ENCODE data around the gene PDGFD. TPM values are rescaled to one million over a fixed set of nuclear protein-coding genes. Genes with fewer than 3 reads are reported as not detected.

PDGFD gene
- total RNA-seq, 1 experiment from 2014 or later = 1.7 TPM

DNA sequence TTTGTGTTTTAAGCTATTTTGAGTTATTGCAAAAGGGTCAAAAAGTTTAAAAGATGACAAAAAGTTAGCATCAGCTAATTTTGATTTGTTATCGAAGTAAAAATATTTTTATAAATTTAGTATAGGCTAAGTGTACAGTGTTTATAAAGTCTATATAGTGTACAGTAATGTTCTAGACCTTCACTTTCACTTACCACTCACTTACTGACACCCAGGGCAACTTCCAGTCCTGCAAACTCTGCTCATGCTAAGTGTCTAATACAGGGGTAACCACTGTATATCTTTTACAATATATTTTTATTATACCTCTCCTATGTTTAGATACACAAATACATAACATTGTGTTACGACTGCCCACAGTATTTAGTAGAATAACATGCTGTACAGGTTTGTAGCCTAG, 59.7 kb downstream of the PDGFD start:
- H3T11ph ChIP-seq (ENCODE audit: low read length) = no peak overlapping the region
- H3K27me3 ChIP-seq (ENCODE audit: insufficient read depth, low read length) = no peaks in the 10 kb centered on the region
- no peak overlapping the region for H3K14ac ChIP-seq (ENCODE audit: insufficient read depth, low read length)
- no peaks in the 10 kb centered on the region for H3K23me2 ChIP-seq (ENCODE audit: insufficient read length, low read depth, low read length, poor library complexity, severe bottlenecking)
- Mint-ChIP-seq H3K36me3 (ENCODE audit: insufficient read depth in 1 of 3, low read depth in 3 of 3) (peaks cover 0 to 3% (median 0%) of the 10 kb centered on the region in 3 experiments; a peak in 1 of 7 replicates), H3K4me3 (no peak overlapping the region), H3K27ac (no peak overlapping the region), H3K4me1 (no peaks in the 10 kb centered on the region), H3K27me3 (ENCODE audit: low read depth) (no peaks in the 10 kb centered on the region), H3K9me3 (peaks cover 0 to 2% of the 10 kb centered on the region in 2 experiments; a peak in 2 of 5 replicates)
- H3K4me2 ChIP-seq (ENCODE audit: insufficient read depth, insufficient read length, low read length) = no peak overlapping the region
- no peak overlapping the region for H3K23ac ChIP-seq (ENCODE audit: insufficient read length, low read depth, low read length)
- no peak overlapping the region for H2BK5ac ChIP-seq (ENCODE audit: insufficient read length, low read length)
- H4K8ac ChIP-seq (replicated peaks; ENCODE audit: insufficient read length, low read depth, low read length) = no peak overlapping the region
- no peak overlapping the region for H3K4ac ChIP-seq (ENCODE audit: low read depth, low read length)
- no peak overlapping the region for H2BK12ac ChIP-seq (ENCODE audit: insufficient read length, low read depth, low read length)
- H3K9ac ChIP-seq (ENCODE audit: extremely low read depth, insufficient read length, low read length) = no peak overlapping the region
- H3K79me1 ChIP-seq (ENCODE audit: insufficient read depth, low read depth, low read length, poor library complexity, severe bottlenecking) = no peaks in the 10 kb centered on the region
- H3K79me2 ChIP-seq (ENCODE audit: insufficient read depth, low read length) = no peaks in the 10 kb centered on the region
- no peak overlapping the region for H2BK20ac ChIP-seq (ENCODE audit: low read depth, low read length, poor library complexity, severe bottlenecking)
- no peak overlapping the region for H2BK15ac ChIP-seq (ENCODE audit: low read depth, low read length)
- no peak overlapping the region for H3K27ac ChIP-seq (ENCODE audit: insufficient read length, low read depth, low read length)
- TF ChIP-seq, protein P1, sequence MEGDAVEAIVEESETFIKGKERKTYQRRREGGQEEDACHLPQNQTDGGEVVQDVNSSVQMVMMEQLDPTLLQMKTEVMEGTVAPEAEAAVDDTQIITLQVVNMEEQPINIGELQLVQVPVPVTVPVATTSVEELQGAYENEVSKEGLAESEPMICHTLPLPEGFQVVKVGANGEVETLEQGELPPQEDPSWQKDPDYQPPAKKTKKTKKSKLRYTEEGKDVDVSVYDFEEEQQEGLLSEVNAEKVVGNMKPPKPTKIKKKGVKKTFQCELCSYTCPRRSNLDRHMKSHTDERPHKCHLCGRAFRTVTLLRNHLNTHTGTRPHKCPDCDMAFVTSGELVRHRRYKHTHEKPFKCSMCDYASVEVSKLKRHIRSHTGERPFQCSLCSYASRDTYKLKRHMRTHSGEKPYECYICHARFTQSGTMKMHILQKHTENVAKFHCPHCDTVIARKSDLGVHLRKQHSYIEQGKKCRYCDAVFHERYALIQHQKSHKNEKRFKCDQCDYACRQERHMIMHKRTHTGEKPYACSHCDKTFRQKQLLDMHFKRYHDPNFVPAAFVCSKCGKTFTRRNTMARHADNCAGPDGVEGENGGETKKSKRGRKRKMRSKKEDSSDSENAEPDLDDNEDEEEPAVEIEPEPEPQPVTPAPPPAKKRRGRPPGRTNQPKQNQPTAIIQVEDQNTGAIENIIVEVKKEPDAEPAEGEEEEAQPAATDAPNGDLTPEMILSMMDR (conservative IDR thresholded peaks at IDR 0.05) = no peak
- H2AFZ ChIP-seq (ENCODE audit: low read length) = no peak overlapping the region
- H2BK120ac ChIP-seq (ENCODE audit: low read depth, low read length, poor library complexity, severe bottlenecking) = no peak overlapping the region
- H2AK5ac ChIP-seq (ENCODE audit: insufficient read length, low read length) = no peak overlapping the region
- H4K5ac ChIP-seq (ENCODE audit: insufficient read length, low read depth, low read length) = no peak overlapping the region
- no peaks in the 10 kb centered on the region for H3K9me3 ChIP-seq (ENCODE audit: control insufficient read depth, low read depth, low read length)
- H4K91ac ChIP-seq (ENCODE audit: insufficient read length, low read depth, low read length) = no peak overlapping the region
- no peaks in the 10 kb centered on the region for H4K20me1 ChIP-seq (ENCODE audit: control insufficient read depth, insufficient read depth, insufficient read length)
- no peaks in the 10 kb centered on the region for H3K4me1 ChIP-seq (ENCODE audit: insufficient read depth, low read length)
- H3K56ac ChIP-seq (ENCODE audit: insufficient read length, low read depth, low read length) = no peak overlapping the region
- WGBS (ENCODE audit: extremely low coverage, insufficient read length, low lambda C conversion rate) = 100% methylated on average over 1 of the region's 2 CpGs
- no peak overlapping the region for H3K18ac ChIP-seq (ENCODE audit: insufficient read length, low read depth, low read length)
- no peak for DNase-seq
